ENCODE measurements around the gene NTSR1.

NTSR1 gene

GRCh38 chr20:62710221-62710885, 1.7 kb downstream of the NTSR1 start:
- DNase-seq = no peak

- no peak for DNase-seq
Measured at GRCh38 chr20:62710886-62711702, 2.5 kb downstream of the NTSR1 start.

GRCh38 chr20:62711703-62712101, 3.1 kb downstream of the NTSR1 start:
- no peak for DNase-seq

DNA sequence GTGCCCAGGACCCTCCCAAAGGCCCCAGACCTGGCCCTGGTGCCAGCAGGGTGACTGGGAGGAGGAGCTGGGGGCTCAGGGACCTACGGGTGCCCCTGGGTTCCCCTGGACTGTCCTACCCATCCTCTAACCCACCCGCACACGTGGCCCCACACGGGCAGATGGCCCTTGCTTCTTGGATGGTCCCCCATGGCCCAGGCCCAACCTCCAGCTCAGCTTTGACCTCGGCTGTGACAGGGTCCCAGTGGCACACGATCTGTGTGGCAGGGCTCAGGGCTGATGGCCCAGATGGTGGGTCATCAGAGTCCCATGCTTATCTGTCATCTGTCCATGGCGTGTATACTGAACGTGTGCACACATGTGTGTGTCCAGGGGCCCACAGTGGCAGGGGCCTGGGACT, 4.0 kb downstream of the NTSR1 start:
- DNase-seq = no peak

GRCh38 chr20:62714006-62714405, 5.4 kb downstream of the NTSR1 start:
- DNase-seq = no peak

DNA sequence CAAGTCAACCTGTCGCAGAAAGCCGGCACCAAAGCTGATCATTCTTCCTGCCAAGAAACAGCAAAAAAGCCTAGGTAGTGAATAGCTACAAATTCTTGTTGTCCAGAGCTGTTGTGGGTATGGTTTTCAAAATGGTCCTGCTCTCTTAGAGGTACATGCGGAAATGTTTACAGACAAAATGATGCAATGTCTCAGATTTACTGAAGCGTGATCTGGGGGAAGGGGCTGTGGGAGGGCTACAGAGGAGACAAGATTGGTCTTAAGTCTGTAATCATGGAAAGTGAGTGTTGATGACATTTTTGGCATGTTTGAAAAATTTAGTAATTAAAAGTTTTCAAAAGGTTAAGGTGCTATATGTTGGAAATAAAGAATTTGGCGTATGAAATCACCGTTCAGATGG, 6.2 kb downstream of the NTSR1 start:
- no peak for DNase-seq

GRCh38 chr20:62715201-62715600, 6.6 kb downstream of the NTSR1 start:
- no peak for DNase-seq

- peak; percentile 18 for DNase-seq
Measured at GRCh38 chr20:62716198-62716940, 7.7 kb downstream of the NTSR1 start.

DNA sequence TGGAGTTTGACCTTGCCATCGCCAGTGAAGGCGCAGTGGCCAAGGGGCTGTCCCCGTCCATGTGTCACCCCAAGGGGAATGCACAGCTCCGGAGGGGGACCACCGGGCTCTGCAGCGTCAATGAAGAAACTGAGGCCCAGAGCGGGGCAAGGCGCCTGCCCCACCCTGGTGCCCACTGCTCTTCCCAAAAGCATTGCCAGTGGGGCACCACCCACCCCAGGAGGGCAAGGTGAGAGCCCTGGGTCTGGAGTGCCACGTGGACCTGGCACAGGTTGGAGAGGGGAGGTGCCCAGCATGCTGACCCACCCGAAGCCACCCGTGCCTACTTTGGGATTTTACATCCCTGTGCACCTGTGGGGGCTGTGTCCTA, 8.3 kb downstream of the NTSR1 start:
- DNase-seq = no peak

DNA sequence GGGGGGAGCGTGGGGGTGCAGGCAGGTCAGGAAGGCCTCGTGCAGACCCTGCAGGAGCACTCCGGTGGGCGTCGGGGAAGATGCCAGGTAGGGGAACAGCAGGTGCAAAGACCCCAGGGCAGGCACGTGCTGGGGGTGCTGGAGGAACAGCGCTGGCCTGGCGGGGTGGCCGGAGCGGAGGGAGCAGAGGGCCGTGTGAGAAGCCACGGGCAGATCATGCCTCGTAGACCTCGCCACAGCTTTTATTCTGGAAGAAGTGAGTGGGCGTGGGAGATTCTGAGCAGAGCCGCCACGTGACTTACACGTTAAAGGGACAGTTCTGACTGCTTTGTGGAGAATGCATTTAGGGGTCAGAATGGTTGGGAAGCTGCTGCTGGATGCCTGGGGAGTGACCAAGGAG, 9.3 kb downstream of the NTSR1 start:
- no peak for DNase-seq

GRCh38 chr20:62718546-62718945, 9.9 kb downstream of the NTSR1 start:
- no peak for DNase-seq

DNA sequence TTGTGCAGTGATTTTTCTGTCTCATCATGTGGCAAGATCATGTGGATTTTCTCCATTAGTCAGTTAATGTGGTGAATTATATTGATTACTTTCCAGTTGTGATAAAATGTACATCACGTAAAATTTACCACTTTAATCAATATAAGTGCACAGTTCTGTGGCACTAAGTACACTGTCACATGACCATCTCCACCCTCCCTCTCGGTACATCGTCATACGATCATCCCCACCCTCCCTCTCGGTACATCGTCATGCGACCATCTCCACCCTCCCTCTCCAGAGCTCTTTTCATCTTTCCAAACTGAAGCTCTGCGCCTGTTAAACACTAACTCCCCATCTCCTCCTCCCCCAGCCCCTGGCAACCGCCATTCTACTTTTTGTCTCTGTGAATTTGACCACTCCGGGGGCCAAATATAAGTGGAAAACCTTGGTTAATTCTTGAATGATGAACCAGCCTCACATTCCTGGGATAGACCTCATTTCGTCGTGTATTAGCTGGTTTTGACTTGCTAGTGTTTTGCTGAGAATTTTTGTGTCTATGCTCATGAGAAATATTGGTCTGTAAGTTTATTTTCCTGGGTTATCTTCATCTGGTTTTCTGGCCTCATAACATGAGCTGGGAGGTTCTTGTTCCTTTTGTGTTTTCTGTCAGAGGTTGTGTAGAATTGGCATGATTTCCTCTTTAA, 10.8 kb downstream of the NTSR1 start:
- DNase-seq = no peak

DNA sequence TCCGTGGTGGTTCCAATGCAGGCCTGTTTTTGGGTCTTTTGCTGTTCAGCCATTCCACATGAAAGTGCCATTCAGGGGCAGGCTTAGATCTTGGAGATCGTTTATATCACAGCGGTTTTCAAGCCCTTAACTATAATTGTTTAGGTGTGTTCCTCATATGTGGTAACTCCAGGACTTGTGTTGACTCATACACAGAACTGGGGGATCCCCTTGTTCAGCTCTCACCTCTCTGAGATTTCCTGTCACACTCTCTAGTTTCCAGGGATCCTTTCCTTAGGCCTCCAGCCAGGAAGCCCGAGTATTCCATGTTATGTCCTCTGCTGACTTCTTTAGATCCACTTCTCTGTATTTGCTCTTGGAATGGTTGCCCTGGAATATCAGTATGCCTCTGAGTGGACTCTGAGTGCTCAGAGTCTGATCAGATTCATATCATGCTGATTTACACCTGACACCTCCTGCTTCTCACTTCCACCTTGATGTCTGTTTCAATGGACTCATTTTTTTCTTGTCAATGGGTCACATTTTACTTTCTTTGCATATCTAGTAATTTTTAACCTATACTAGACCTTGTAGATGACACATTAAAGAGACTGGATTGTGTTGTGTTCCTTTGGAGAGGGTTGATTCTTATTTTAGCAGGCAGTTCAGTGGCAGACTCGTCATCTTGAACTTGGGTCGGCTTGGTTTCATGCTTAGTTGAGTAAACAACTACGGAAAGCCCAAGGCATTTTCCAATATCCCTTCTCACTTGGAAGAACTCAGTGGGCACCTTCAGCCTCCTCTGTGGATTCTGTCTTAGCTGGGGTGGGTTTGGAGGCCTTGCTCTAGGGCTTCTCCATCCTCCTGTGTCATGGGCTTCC, 13.1 kb downstream of the NTSR1 start:
- no peak for DNase-seq

DNA sequence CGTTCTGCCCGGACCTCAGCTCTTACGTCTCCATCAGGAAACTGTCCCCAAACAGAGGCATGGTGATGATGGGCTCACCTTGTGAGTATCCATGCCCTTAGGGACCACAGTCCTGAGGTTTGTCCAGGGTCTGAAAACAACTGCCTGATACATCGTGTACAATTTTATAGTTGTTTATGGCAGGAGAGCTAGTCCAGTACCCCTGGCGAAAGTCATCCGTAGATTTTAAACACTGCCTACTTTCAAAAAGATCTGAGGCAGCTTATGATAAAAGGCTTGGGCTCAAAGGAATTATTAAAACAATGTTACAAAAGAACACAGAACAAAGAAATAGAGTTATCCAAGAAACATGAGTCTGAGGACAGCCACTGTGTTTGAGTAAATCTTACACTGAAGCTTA, 14.0 kb downstream of the NTSR1 start:
- DNase-seq = no peak

DNA sequence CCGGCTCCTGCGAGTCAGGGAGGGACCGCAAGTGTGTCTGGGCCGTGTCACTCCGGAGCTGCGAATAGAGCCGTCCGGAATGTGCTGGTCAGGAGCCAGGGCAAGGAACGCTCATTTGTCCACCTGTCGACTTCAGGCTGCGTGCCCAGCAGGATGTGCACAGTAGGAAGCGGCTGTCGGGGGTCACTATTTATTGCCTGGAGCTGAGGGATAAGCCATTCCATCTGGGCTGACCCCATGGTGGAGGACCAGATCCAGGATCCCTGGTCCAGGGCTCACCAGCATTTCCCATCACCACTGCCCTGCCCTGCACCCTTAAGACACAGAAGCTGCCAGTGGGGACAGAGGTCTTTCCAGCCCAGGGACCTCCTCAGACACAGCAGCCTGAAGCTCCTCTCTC, 14.7 kb downstream of the NTSR1 start:
- no peak for DNase-seq

GRCh38 chr20:62723768-62724450, 15.3 kb downstream of the NTSR1 start:
- DNase-seq = no peak

DNA sequence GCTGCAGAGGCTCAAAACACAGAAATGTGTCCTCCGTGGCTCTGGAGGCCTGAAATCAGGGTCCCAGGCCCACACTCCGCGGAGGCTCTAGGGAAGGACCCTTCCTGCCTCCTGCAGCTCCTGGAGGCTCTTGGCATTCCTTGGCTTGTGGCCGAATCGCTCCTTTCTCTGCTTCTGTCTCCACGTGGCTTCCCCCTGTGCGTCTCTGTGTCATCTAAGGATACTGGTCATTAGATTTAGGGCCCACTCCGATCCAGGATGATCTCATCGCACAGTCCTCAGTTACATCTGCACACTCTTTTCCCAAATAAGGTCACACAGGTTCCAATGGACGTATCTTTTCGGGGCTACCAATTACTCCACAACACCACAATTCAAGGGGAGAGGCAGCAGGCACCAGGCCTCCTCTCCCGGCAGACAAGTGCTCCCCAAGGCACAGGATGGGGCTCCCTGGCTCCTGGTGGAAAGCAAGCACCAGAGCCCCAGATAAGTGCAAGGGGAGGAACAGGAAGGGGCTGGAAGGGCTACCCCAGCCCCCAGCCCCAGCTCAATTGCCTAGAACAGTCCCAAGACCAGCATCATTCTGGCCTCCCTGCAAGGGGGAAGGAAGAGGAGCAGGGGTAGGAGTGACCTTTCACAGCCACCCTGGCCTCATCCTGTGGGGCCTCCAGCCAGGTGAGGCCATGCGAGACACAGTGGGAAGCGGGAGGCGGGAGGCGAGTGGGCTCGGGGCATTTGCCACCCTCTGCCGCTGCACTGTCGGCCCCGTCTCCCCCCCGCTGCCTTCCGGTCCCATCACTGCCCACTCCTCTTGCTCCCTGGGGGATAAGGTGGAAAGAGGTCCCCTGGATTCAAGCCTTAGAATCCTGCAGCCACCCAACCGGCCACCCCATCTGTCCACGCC, 16.3 kb downstream of the NTSR1 start:
- DNase-seq = no peak

- no peak for DNase-seq
Measured at GRCh38 chr20:62725596-62726268, 17.1 kb downstream of the NTSR1 start.

DNA sequence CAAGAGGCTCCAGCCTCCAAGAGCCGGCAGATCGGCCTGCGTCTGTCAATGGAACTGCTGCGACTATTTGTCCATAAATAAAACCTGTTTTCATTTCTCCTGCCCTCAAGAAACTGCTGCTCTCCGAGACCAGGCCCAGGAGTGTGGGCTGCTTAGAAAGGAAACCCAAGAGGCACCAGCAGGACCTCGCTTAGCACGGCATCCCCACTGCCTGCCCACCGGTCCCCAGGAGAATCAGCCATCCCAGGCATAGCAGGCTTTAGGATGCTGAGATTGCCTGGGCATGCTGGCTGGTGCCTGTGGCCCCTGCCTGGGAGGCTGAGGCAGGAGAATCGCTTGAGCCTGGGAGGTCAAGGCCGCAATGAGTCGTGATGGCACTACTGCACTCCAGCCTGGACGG, 17.6 kb downstream of the NTSR1 start:
- no peak for DNase-seq

Data from CD4-positive, alpha-beta T cell treated with Interleukin-21 for 1 hour (primary cell).